GM21825 (cell line): Measurements from ENCODE around the gene CLIC3.
A peak's percentile ranks its signal among the peaks of the same experiment; 100 is the strongest.

Experiments used
- ATAC-seq: cut with Tn5 transposase; IDR thresholded peaks from one replicate; pipeline ENCODE4 v1.9.1; 2021; ENCODE audit warnings: mild to moderate bottlenecking, moderate library complexity; ENCODE audit not compliant: unreplicated experiment

CLIC3 gene

GRCh38 chr9:136955202-136955942, 41.0 kb downstream of the CLIC3 start:
- ATAC-seq, result no peak

GRCh38 chr9:136954270-136955083, 41.9 kb downstream of the CLIC3 start:
- ATAC-seq, result no peak

- ATAC-seq, result no peak
Measured at GRCh38 chr9:136953771-136954269, 42.5 kb downstream of the CLIC3 start.

- no peak for ATAC-seq
Measured at GRCh38 chr9:136952876-136953770, 43.2 kb downstream of the CLIC3 start.

GRCh38 chr9:136952321-136952850, 44.0 kb downstream of the CLIC3 start:
- ATAC-seq, result no peak

GRCh38 chr9:136951541-136952320, 44.6 kb downstream of the CLIC3 start, which contains the start of gene LCN12:
TSS of gene LCN12 (plus strand) at chr9:136952273. CDS start at chr9:136952328, 55 bp downstream.
- ATAC-seq, result no peak

- no peak for ATAC-seq
Measured at GRCh38 chr9:136950656-136951276, 45.6 kb downstream of the CLIC3 start.

- ATAC-seq, result peak; percentile 72
Measured at GRCh38 chr9:136949817-136950655, 46.3 kb downstream of the CLIC3 start.

- ATAC-seq, result no peak
Measured at GRCh38 chr9:136949239-136949816, 47.0 kb downstream of the CLIC3 start.

GRCh38 chr9:136947955-136948510, 48.3 kb downstream of the CLIC3 start:
- no peak for ATAC-seq

GRCh38 chr9:136947028-136947891, 49.1 kb downstream of the CLIC3 start:
- ATAC-seq, result no peak

- ATAC-seq, result no peak
Measured at GRCh38 chr9:136946228-136947027, 49.9 kb downstream of the CLIC3 start.

GRCh38 chr9:136945333-136946227, 50.8 kb downstream of the CLIC3 start:
- no peak for ATAC-seq
